ENCODE data around the gene WFIKKN2.

The WFIKKN2 gene

DNA sequence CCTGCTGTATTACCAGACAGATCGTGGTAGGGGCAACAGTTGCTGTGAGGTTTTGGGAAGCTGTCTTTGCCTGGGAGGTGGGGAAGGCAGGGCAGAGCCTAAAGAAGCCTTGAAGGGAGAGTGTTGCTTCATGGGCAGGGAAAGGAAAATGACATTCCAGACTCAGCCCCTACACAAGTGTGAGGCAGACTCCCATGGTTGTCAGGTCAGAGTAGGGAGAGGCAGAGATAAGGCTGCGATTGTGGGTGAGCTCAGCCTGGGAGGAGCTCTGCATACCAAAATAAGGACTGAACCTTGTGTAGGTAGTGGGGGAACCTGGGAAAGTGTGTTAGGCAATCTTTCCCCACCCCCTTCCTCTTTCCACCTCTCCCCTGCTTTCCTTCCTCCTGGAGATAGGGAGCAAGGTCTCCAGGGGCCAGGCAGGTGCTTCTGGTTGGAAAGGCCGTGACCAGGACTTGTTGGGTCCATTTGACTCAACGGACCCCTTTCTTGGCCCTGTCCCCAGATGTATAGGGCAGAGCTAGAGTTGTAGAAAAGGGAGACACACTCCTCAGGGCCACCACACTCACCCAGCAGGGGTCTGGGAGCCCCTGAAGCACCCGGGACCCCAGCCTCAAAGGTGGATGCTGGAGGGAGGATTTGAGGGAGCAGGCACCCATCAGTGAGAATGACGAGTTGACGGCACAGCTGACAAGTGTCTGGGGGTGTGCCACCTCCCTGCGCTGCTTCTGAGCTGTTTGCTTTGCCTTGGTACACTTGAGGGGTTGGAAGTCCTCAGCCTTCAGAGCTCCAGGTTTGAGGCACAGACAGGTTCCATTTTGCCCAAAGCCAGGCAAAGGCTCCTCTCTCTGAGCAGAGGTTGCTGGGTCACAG, 49.3 kb downstream of the WFIKKN2 start:
- peak; percentile 60 for TF ChIP-seq CEBPB (IDR thresholded peaks at IDR 0.05)
- TF ChIP-seq ZBTB7A (IDR thresholded peaks at IDR 0.05; ENCODE audit: low read depth), result no peak

DNA sequence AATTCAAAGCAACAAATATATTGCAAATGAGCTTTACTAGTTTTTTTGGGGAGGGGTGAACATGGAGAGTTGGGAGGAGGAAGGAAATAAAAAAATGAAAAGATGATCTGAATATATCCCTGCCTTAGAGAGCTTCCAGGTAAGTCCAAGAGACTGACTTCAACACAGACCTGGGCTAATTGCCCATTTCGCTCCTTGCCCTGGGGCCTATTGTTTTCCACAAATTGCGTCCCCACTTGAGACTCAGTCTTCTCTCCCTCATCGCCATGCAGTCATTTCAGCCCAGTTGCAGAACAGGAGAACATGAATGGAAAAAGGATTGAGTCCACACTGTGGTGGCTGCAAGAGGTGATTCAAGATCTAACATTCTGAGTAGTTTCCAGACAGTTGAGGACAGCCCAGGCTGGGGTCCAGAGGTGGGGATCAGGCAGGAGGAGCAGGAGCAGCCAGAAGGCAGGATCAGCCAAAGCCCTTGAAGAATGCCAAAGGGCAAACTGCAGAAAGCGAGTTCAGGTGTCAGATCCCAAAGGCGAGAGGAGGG, 52.4 kb downstream of the WFIKKN2 start:
- no peak for TF ChIP-seq TAF1 (IDR thresholded peaks at IDR 0.05; ENCODE audit: low read depth)
- no peak for TF ChIP-seq EGR1 (IDR thresholded peaks at IDR 0.05)
- no peak for TF ChIP-seq CEBPB (IDR thresholded peaks at IDR 0.05)
- TF ChIP-seq, protein P1, sequence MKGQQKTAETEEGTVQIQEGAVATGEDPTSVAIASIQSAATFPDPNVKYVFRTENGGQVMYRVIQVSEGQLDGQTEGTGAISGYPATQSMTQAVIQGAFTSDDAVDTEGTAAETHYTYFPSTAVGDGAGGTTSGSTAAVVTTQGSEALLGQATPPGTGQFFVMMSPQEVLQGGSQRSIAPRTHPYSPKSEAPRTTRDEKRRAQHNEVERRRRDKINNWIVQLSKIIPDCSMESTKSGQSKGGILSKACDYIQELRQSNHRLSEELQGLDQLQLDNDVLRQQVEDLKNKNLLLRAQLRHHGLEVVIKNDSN (IDR thresholded peaks at IDR 0.05), result no peak
- TF ChIP-seq CREB1 (IDR thresholded peaks at IDR 0.05; ENCODE audit: low read depth), result no peak
- no peak for TF ChIP-seq FOXM1 (IDR thresholded peaks at IDR 0.05; ENCODE audit: borderline replicate concordance, low read depth)
- TF ChIP-seq, protein P2, sequence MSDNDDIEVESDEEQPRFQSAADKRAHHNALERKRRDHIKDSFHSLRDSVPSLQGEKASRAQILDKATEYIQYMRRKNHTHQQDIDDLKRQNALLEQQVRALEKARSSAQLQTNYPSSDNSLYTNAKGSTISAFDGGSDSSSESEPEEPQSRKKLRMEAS (IDR thresholded peaks at IDR 0.05), result no peak
- no peak for TF ChIP-seq NFIC (IDR thresholded peaks at IDR 0.05)
- no peak for TF ChIP-seq ZBTB7A (IDR thresholded peaks at IDR 0.05; ENCODE audit: low read depth)
- TF ChIP-seq RAD21 (IDR thresholded peaks at IDR 0.05; ENCODE audit: low read depth), result no peak
- no peak for TF ChIP-seq TCF12 (IDR thresholded peaks at IDR 0.05; ENCODE audit: low read depth)
- TF ChIP-seq EP300 (IDR thresholded peaks at IDR 0.05; ENCODE audit: borderline replicate concordance), result no peak
- TF ChIP-seq YY1 (IDR thresholded peaks at IDR 0.05; ENCODE audit: low read depth), result no peak
- no peak for TF ChIP-seq TEAD4 (IDR thresholded peaks at IDR 0.05)
- TF ChIP-seq, protein P3, sequence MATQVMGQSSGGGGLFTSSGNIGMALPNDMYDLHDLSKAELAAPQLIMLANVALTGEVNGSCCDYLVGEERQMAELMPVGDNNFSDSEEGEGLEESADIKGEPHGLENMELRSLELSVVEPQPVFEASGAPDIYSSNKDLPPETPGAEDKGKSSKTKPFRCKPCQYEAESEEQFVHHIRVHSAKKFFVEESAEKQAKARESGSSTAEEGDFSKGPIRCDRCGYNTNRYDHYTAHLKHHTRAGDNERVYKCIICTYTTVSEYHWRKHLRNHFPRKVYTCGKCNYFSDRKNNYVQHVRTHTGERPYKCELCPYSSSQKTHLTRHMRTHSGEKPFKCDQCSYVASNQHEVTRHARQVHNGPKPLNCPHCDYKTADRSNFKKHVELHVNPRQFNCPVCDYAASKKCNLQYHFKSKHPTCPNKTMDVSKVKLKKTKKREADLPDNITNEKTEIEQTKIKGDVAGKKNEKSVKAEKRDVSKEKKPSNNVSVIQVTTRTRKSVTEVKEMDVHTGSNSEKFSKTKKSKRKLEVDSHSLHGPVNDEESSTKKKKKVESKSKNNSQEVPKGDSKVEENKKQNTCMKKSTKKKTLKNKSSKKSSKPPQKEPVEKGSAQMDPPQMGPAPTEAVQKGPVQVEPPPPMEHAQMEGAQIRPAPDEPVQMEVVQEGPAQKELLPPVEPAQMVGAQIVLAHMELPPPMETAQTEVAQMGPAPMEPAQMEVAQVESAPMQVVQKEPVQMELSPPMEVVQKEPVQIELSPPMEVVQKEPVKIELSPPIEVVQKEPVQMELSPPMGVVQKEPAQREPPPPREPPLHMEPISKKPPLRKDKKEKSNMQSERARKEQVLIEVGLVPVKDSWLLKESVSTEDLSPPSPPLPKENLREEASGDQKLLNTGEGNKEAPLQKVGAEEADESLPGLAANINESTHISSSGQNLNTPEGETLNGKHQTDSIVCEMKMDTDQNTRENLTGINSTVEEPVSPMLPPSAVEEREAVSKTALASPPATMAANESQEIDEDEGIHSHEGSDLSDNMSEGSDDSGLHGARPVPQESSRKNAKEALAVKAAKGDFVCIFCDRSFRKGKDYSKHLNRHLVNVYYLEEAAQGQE (IDR thresholded peaks at IDR 0.05; ENCODE audit: low read depth), result no peak

DNA sequence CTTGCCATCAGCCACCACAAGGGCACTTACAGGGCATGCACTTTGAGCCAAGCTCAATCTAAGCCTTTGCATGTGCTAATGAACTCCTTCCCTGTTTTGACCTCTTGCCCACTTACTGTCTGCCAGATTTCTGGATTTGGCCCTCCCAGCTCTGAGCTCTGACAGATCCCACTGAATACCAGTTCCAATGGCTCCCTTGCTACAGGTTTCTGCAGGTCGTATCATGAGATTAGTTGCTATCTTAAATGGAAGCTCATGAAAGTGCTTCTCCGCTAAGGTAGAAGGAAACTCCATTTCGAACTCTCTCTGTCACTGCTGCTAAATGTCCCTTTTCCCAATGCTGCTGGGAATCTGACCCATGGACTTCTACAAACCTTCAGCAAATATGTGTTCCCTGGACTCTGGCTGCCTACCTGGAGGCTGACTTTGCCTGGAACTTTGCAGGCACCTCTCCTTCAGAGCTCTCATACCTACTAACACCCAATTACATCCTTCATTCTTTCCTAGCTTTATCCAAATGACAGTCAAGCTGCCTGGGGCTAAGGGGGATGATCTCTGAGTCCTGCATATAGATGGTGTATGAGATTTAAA, 54.2 kb downstream of the WFIKKN2 start:
- TF ChIP-seq, protein P3 (IDR thresholded peaks at IDR 0.05; ENCODE audit: low read depth), result no peak
- TF ChIP-seq YY1 (IDR thresholded peaks at IDR 0.05; ENCODE audit: low read depth) (no peak), TEAD4 (IDR thresholded peaks at IDR 0.05) (no peak), NFIC (IDR thresholded peaks at IDR 0.05) (no peak), RAD21 (IDR thresholded peaks at IDR 0.05; ENCODE audit: low read depth) (no peak), EP300 (IDR thresholded peaks at IDR 0.05; ENCODE audit: borderline replicate concordance) (no peak), EGR1 (IDR thresholded peaks at IDR 0.05) (no peak), CREB1 (IDR thresholded peaks at IDR 0.05; ENCODE audit: low read depth) (no peak), TAF1 (IDR thresholded peaks at IDR 0.05; ENCODE audit: low read depth) (no peak), ZBTB7A (IDR thresholded peaks at IDR 0.05; ENCODE audit: low read depth) (no peak)
- TF ChIP-seq, protein P2 (IDR thresholded peaks at IDR 0.05), result no peak

DNA sequence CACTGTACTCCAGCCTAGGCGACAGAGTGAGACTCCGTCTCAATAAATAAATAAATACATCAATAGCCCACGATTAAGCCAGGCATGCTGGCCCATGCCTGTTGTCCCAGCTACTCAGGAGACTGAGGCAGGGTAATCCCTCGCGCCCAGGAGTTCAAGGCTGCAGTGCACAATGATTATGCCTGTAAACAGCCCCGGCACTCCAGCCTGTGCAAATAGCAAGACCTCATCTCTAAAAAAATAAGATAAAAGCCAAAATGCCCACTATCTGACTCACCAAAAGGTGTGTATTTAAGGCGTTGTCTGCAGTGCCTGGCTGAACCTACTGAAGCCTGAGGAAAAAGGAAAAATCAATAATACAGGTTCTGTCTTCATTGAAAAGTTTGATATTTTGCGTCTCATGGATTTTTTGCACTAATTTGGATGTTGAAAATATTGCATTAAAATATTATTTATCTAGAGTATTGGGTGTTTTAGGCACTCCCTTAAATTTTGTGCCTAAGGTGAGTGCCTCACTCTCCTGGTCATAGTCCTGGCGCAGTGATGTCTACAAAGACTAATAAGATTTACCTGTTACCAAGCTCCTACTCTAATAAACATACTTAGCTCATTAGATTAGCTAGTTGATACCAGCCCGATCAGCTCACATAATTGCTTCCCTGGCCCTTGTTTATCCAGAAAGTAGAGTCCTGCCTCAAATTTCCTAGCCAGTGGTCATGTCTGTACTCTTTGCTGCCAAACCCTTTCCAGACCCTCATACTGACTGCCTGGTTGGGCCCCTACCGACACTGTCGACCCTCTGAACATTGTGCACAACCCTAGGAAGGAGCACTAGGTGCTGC, 55.5 kb downstream of the WFIKKN2 start:
- TF ChIP-seq TEAD4 (IDR thresholded peaks at IDR 0.05) (no peak), NFIC (IDR thresholded peaks at IDR 0.05) (no peak), TCF12 (IDR thresholded peaks at IDR 0.05; ENCODE audit: low read depth) (no peak), EP300 (IDR thresholded peaks at IDR 0.05; ENCODE audit: borderline replicate concordance) (no peak), ZBTB7A (IDR thresholded peaks at IDR 0.05; ENCODE audit: low read depth) (no peak), YY1 (IDR thresholded peaks at IDR 0.05; ENCODE audit: low read depth) (no peak), CREB1 (IDR thresholded peaks at IDR 0.05; ENCODE audit: low read depth) (no peak), CEBPB (IDR thresholded peaks at IDR 0.05) (no peak), TAF1 (IDR thresholded peaks at IDR 0.05; ENCODE audit: low read depth) (no peak), RAD21 (IDR thresholded peaks at IDR 0.05; ENCODE audit: low read depth) (no peak), FOXM1 (IDR thresholded peaks at IDR 0.05; ENCODE audit: borderline replicate concordance, low read depth) (no peak)
- TF ChIP-seq, protein P3 (IDR thresholded peaks at IDR 0.05; ENCODE audit: low read depth), result no peak
- TF ChIP-seq, protein P1 (IDR thresholded peaks at IDR 0.05), result no peak
- TF ChIP-seq, protein P2 (IDR thresholded peaks at IDR 0.05), result no peak
